Iris pigment epithelial cell (primary cell): ENCODE measurements around the gene GALR2.

Experiments used
- DNase-seq: peaks from one replicate; pipeline ENCODE4 v3.0.0-alpha.2; 2011; ENCODE audit warnings: low read depth

GALR2 gene

GRCh38 chr17:76079956-76080767 lies 5.6 kb downstream of the GALR2 start:
- no peak for DNase-seq

GRCh38 chr17:76080768-76081287 lies 6.2 kb downstream of the GALR2 start:
- DNase-seq: no peak

GRCh38 chr17:76081295-76082210 lies 7.0 kb downstream of the GALR2 start:
- DNase-seq: no peak

- no peak for DNase-seq
Observed at GRCh38 chr17:76082326-76083251, 8.0 kb downstream of the GALR2 start.

GRCh38 chr17:76083536-76084182 lies 9.1 kb downstream of the GALR2 start:
- DNase-seq: no peak

GRCh38 chr17:76085066-76085730 lies 10.6 kb downstream of the GALR2 start:
- DNase-seq: no peak

- DNase-seq: no peak
Observed at GRCh38 chr17:76085731-76086366, 11.3 kb downstream of the GALR2 start.

- DNase-seq: no peak
Observed at GRCh38 chr17:76086384-76086783, 11.8 kb downstream of the GALR2 start.

- no peak for DNase-seq
Observed at GRCh38 chr17:76087531-76087930, 12.9 kb downstream of the GALR2 start.

GRCh38 chr17:76088041-76088867 lies 13.7 kb downstream of the GALR2 start:
- DNase-seq: no peak

- DNase-seq: no peak
Observed at GRCh38 chr17:76088868-76089576, 14.4 kb downstream of the GALR2 start.

- no peak for DNase-seq
Observed at GRCh38 chr17:76089680-76090516, 15.3 kb downstream of the GALR2 start.

- no peak for DNase-seq
Observed at GRCh38 chr17:76090517-76091129, 16.0 kb downstream of the GALR2 start.

GRCh38 chr17:76091526-76092286 lies 17.1 kb downstream of the GALR2 start:
- no peak for DNase-seq

GRCh38 chr17:76092526-76093413 lies 18.2 kb downstream of the GALR2 start:
- DNase-seq: no peak
